GM12878 (cell line): ENCODE measurements around the gene SLC12A4. TPM values are rescaled to one million over a fixed set of nuclear protein-coding genes. Genes with fewer than 3 reads are reported as not detected.

ENCODE experiments used
- ATAC-seq: fragments of 200-7000 bp; cut with Tn5 transposase; 3 replicates; pipeline ENCODE4 v1.9.1; 2020; ENCODE audit warnings: mild to moderate bottlenecking, moderate library complexity
- BruUV-seq: library from RNA; stranded (reverse); fragments of 400-500 nt; replicated peaks from 2 replicates; lab custom pipeline; 2021; lab: Mats Ljungman, UMichigan
- CTCF ChIA-PET: fragments of 300-600 bp; sonication (Branson Sonifier 250); formaldehyde crosslinking; extraction: SDS; loops from one replicate; lab custom pipeline; 2021; ENCODE audit warnings: inconsistent platforms; lab: Yijun Ruan, JAX
- POLR2A ChIA-PET: fragments of 350-600 bp; formaldehyde crosslinking; extraction: SDS; loops from one replicate; lab custom pipeline; 2021; ENCODE audit warnings: inconsistent platforms; lab: Charles Lee
- RAD21 ChIA-PET: fragments of 300-600 bp; sonication (Branson Sonifier 250); formaldehyde crosslinking; loops from one replicate; lab custom pipeline; 2023; ENCODE audit warnings: antibody characterized with exemption; ENCODE audit not compliant: unreplicated experiment; lab: Charles Lee
- SMC1A ChIA-PET: fragments of 300-600 bp; sonication (Branson Sonifier 250); formaldehyde crosslinking; loops from one replicate; lab custom pipeline; 2023; ENCODE audit not compliant: unreplicated experiment, uncharacterized antibody; lab: Charles Lee
- DNase-seq: peaks from one replicate; pipeline ENCODE4 v3.0.0-alpha.2; 2011; ENCODE audit warnings: low read depth, low spot score
- FAIRE-seq: peaks from 3 replicates; lab custom pipeline; 2011; peaks lifted over from hg19 to GRCh38; lab: Jason Lieb, UNC
- H2AFZ ChIP-seq: 2 replicates; pipeline ENCODE4 v1.6.0; 2011; ENCODE audit warnings: low read depth, low read length, control low read depth; ENCODE audit not compliant: control insufficient read depth
- H3K27ac ChIP-seq: 2 replicates; pipeline ENCODE4 v1.5.1; 2011; ENCODE audit warnings: control low read depth; ENCODE audit not compliant: control insufficient read depth, insufficient read depth
- H3K27me3 ChIP-seq, 2 experiments: replicated peaks in 1 of 2; 2 replicates each; pipeline versions ENCODE4 v1.6.0 to v1.6.1; 2011; ENCODE audit warnings: low read length in 1 of 2; ENCODE audit not compliant: control insufficient read depth in 2 of 2, insufficient read depth in 2 of 2
- H3K36me3 ChIP-seq, 2 experiments: 2 replicates each; pipeline ENCODE4 v1.5.1; 2011; ENCODE audit warnings: low read length in 1 of 2; ENCODE audit not compliant: control insufficient read depth in 2 of 2, insufficient read depth in 2 of 2
- H3K4me1 ChIP-seq: 2 replicates; pipeline ENCODE4 v1.6.1; 2011; ENCODE audit warnings: mild to moderate bottlenecking, low read length, moderate library complexity, mixed read lengths; ENCODE audit not compliant: control insufficient read depth, insufficient read depth
- H3K4me2 ChIP-seq: 2 replicates; pipeline ENCODE4 v1.6.0; 2011; ENCODE audit warnings: control low read depth; ENCODE audit not compliant: control insufficient read depth, insufficient read depth
- H3K4me3 ChIP-seq: fragments of 200-600 bp; sonication (generic); 2 replicates; pipeline ENCODE4 v1.5.1; 2016
- H3K79me2 ChIP-seq: 2 replicates; pipeline ENCODE4 v1.6.0; 2011; ENCODE audit warnings: low read length; ENCODE audit not compliant: control insufficient read depth, insufficient read depth
- H3K9ac ChIP-seq: 2 replicates; pipeline ENCODE4 v1.8.0; 2011; ENCODE audit warnings: low read length, control low read depth, mixed read lengths; ENCODE audit not compliant: control insufficient read depth, insufficient read depth
- H3K9me3 ChIP-seq: replicated peaks from 3 replicates; pipeline ENCODE4 v1.5.1; 2011; ENCODE audit warnings: mild to moderate bottlenecking, low read length; ENCODE audit not compliant: control insufficient read depth, insufficient read depth
- H4K20me1 ChIP-seq: 2 replicates; pipeline ENCODE4 v1.6.0; 2011; ENCODE audit not compliant: control insufficient read depth, insufficient read depth
- ASH2L ChIP-seq: fragments of 300-600, 200-600 bp; sonication (generic); IDR thresholded peaks from 2 replicates; pipeline ENCODE4 v1.6.1; 2017; ENCODE audit warnings: low read depth, mild to moderate bottlenecking, borderline replicate concordance
- BCLAF1 ChIP-seq: fragments of 450-650 bp; IDR thresholded peaks from 2 replicates; pipeline ENCODE4 v1.6.1; 2017; ENCODE audit warnings: antibody characterized with exemption, mild to moderate bottlenecking, moderate library complexity
- BHLHE40 ChIP-seq, 2 experiments: fragments of 450-650 bp in 1 of 2; IDR thresholded peaks; 2 replicates each; pipeline ENCODE4 v1.6.1; 2011 to 2017; ENCODE audit warnings: low read depth in 2 of 2, borderline replicate concordance in 1 of 2, improper control_type of control experiment in 1 of 2, low read length in 1 of 2, mild to moderate bottlenecking in 1 of 2
- E2F8 ChIP-seq: fragments of 450-650 bp; IDR thresholded peaks from 2 replicates; pipeline ENCODE4 v1.6.1; 2018; ENCODE audit warnings: mild to moderate bottlenecking, low read depth, moderate library complexity; ENCODE audit not compliant: partially characterized antibody
- FOXK2 ChIP-seq: fragments of 450-650 bp; IDR thresholded peaks from 2 replicates; pipeline ENCODE4 v1.6.1; 2017; ENCODE audit warnings: mild to moderate bottlenecking, moderate library complexity
- GATAD2B ChIP-seq: fragments of 450-650 bp; conservative IDR thresholded peaks from 2 replicates; pipeline ENCODE4 v1.6.1; 2017; ENCODE audit warnings: low read depth, mild to moderate bottlenecking, moderate library complexity
- MEF2B ChIP-seq: fragments of 450-650 bp; IDR thresholded peaks from 2 replicates; pipeline ENCODE4 v1.6.1; 2018; ENCODE audit warnings: mild to moderate bottlenecking, moderate library complexity; ENCODE audit not compliant: partially characterized antibody, poor library complexity, severe bottlenecking
- NFYA ChIP-seq: IDR thresholded peaks from 2 replicates; pipeline ENCODE4 v1.6.1; 2011; ENCODE audit warnings: low read depth, mild to moderate bottlenecking, low read length, improper control_type of control experiment, borderline replicate concordance
- POLR2A ChIP-seq: IDR thresholded peaks from 2 replicates; pipeline ENCODE4 v1.6.1; 2011; ENCODE audit warnings: low read depth, mild to moderate bottlenecking, low read length
- STAT3 ChIP-seq: IDR thresholded peaks from 2 replicates; pipeline ENCODE4 v1.6.1; 2011; ENCODE audit warnings: low read depth, low read length, improper control_type of control experiment
- TCF7 ChIP-seq: IDR thresholded peaks from 2 replicates; pipeline ENCODE4 v1.6.1; 2014; ENCODE audit warnings: antibody characterized with exemption, borderline replicate concordance
- ZBTB40 ChIP-seq: fragments of 450-650 bp; IDR thresholded peaks from 2 replicates; pipeline ENCODE4 v1.6.1; 2016; ENCODE audit warnings: mild to moderate bottlenecking, moderate library complexity, borderline replicate concordance
- ZNF274 ChIP-seq: IDR thresholded peaks from one replicate; pipeline ENCODE4 v1.8.0; 2011; ENCODE audit not compliant: insufficient read length, insufficient read depth
- WGBS: methylation state at CpG from one replicate; pipeline ENCODE4 v1.1.6; 2016; ENCODE audit warnings: low lambda C conversion rate; ENCODE audit not compliant: insufficient replicate concordance, insufficient coverage; ENCODE audit errors: missing lambda C conversion rate; 5-methylcytosine and 5-hydroxymethylcytosine counted together
- in situ Hi-C: fragments of 300-500 bp; cut with MboI; formaldehyde crosslinking; loops from 9 replicates; pipeline ENCODE4 v1.14.3; 2018; ENCODE audit warnings: mixed read lengths
- intact Hi-C: fragments of 100-400 bp; cut with micrococcal nuclease; formaldehyde crosslinking; loops from one replicate; pipeline ENCODE4 v1.14.2; 2022; ENCODE audit not compliant: unreplicated experiment
- polyA plus RNA-seq, 11 experiments: library from polyadenylated mRNA; depleted of rRNA in 4 of 11; unstranded in 6 of 11; stranded (reverse) in 5 of 11; fragments of >200 nt; fragmentation: Nextera tagmentation in 4 of 11; fragmentation: Illumina TruSeq in 1 of 11; extraction: Ambion mirVana in 4 of 11; extraction: Trizol in 1 of 11; gene quantifications; 1 replicate in 1 of 11; 2 replicates in 10 of 11; pipeline versions ENCODE4 v1.2.1 to v1.2.3, GENCODE V29; 2011 to 2016; ENCODE audit warnings: inconsistent platforms in 2 of 11, missing spikeins in 2 of 11, low read depth in 1 of 11
- total RNA-seq, 4 experiments: library from RNA; depleted of rRNA in 3 of 4; stranded (reverse); fragments of >200 nt in 3 of 4; fragmentation: Illumina TruSeq in 1 of 4; extraction: Trizol in 1 of 4; gene quantifications; 2 replicates each; pipeline versions ENCODE4 v1.2.1 to v1.2.3, GENCODE V29; 2013 to 2021
- TF ChIP-seq, protein P1 (sequence below): IDR thresholded peaks from 2 replicates; pipeline ENCODE4 v1.6.1; 2011; ENCODE audit warnings: low read depth, mild to moderate bottlenecking, low read length, moderate library complexity, borderline replicate concordance; ENCODE audit errors: extremely low read depth

The SLC12A4 gene
- total and polyA plus RNA-seq, 10 of the 15 experiments (the other 5 are each of a cell fraction or from before 2014, with no cell fraction given): 0.95 to 39.9 (median 14.2) TPM

GRCh38 chr16:68000450-68000849, 32.0 kb upstream of the SLC12A4 start:
- no peak for DNase-seq
- ATAC-seq: no peak
- no peak overlapping the region for H3K4me2 ChIP-seq
- ChIA-PET SMC1A (no interaction called here), POLR2A (interaction anchor here (0.7 to 1.0 kb wide), 4 partner anchors 8 to 76 kb away, joined by 3 to 4 read pairs (median 3); no protein-coding TSS in a partner anchor), CTCF (interaction anchor here (1.2 kb wide), 1 partner anchor 58 kb away, joined by 3 read pairs; no protein-coding TSS in a partner anchor), RAD21 (no interaction called here)
- H3K9ac ChIP-seq: no peak overlapping the region
- H3K79me2 ChIP-seq: no peaks in the 10 kb centered on the region
- FAIRE-seq: no peak
- no peak overlapping the region for H3K4me3 ChIP-seq
- in situ Hi-C loops: no loop called here
- BruUV-seq: no TSS peak
- no peaks in the 10 kb centered on the region for H4K20me1 ChIP-seq
- no peaks in the 10 kb centered on the region for H3K36me3 ChIP-seq
- 28% methylated on average over 3 of the region's 3 CpGs for WGBS
- intact Hi-C loops: no loop called here
- no peaks in the 10 kb centered on the region for H3K9me3 ChIP-seq
- H3K4me1 ChIP-seq: peaks cover 19% of the 10 kb centered on the region
- H2AFZ ChIP-seq: no peak overlapping the region
- no peak overlapping the region for H3K27ac ChIP-seq
- H3K27me3 ChIP-seq: no peaks in the 10 kb centered on the region
- TF ChIP-seq STAT3 (no peak), FOXK2 (no peak), ZNF274 (no peak), BCLAF1 (no peak), E2F8 (no peak), ZBTB40 (no peak), GATAD2B (no peak), TCF7 (no peak), POLR2A (no peak), ASH2L (no peak), BHLHE40 (IDR thresholded peaks at IDR 0.05; ENCODE audit: borderline replicate concordance in 1 of 2, low read depth in 2 of 2, low read length in 1 of 2) (no peak), MEF2B (no peak), NFYA (no peak)
- TF ChIP-seq, protein P1, sequence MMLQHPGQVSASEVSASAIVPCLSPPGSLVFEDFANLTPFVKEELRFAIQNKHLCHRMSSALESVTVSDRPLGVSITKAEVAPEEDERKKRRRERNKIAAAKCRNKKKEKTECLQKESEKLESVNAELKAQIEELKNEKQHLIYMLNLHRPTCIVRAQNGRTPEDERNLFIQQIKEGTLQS: no peak
